Endothelial cell of umbilical vein (primary cell): ENCODE data around the gene DYNC1H1. TPM values are rescaled to one million over a fixed set of nuclear protein-coding genes. Genes with fewer than 3 reads are reported as not detected.

Source experiments
- BruUV-seq: library from RNA; stranded (reverse); fragments of 400-500 nt; replicated peaks from 2 replicates; lab custom pipeline; 2021; lab: Mats Ljungman, UMichigan
- CTCF ChIA-PET: fragments of 300-600, 350-600 bp; sonication (Branson Sonifier 250); formaldehyde crosslinking; loops from one replicate; lab custom pipeline; 2021; ENCODE audit warnings: antibody characterized with exemption, inconsistent platforms; lab: Charles Lee
- POLR2A ChIA-PET: fragments of 300-600, 350-600 bp; sonication (Branson Sonifier 250); formaldehyde crosslinking; loops from one replicate; lab custom pipeline; 2021; ENCODE audit warnings: antibody characterized with exemption, inconsistent platforms; lab: Charles Lee
- DNase-seq: peaks from one replicate; pipeline ENCODE4 v3.0.0-alpha.2; 2011; ENCODE audit warnings: low read depth, low spot score
- FAIRE-seq: peaks from 2 replicates; lab custom pipeline; 2011; peaks lifted over from hg19 to GRCh38; lab: Jason Lieb, UNC
- H2AFZ ChIP-seq: 2 replicates; pipeline ENCODE4 v1.6.0; 2012; ENCODE audit warnings: low read depth, low read length, control low read depth, inconsistent platforms
- H3K27ac ChIP-seq: 2 replicates; pipeline ENCODE4 v1.5.1; 2011; ENCODE audit warnings: low read depth, mild to moderate bottlenecking, control low read depth, low read length, moderate library complexity; ENCODE audit not compliant: insufficient read depth
- H3K27me3 ChIP-seq, 2 experiments: 2 replicates each; pipeline versions ENCODE4 v1.6.0 to v1.6.1; 2011; ENCODE audit warnings: low read length in 2 of 2, mixed read lengths in 1 of 2; ENCODE audit not compliant: control insufficient read depth in 2 of 2, insufficient read depth in 2 of 2
- H3K36me3 ChIP-seq, 2 experiments: 2 replicates in 1 of 2; 3 replicates in 1 of 2; pipeline ENCODE4 v1.5.1; 2011; ENCODE audit warnings: low read length in 2 of 2, mild to moderate bottlenecking in 1 of 2, moderate library complexity in 1 of 2; ENCODE audit not compliant: control insufficient read depth in 2 of 2, insufficient read depth in 2 of 2; ENCODE audit errors: extremely low read depth in 1 of 2
- H3K4me1 ChIP-seq: 3 replicates; pipeline ENCODE4 v1.5.1; 2011; ENCODE audit warnings: mild to moderate bottlenecking, low read length; ENCODE audit not compliant: control insufficient read depth, insufficient read depth; ENCODE audit errors: extremely low read depth
- H3K4me2 ChIP-seq: 2 replicates; pipeline ENCODE4 v1.6.1; 2011; ENCODE audit warnings: low read length, control low read depth, mixed read lengths; ENCODE audit not compliant: insufficient read depth
- H3K4me3 ChIP-seq, 3 experiments: fragments of 200-600 bp in 1 of 3; sonication (generic), shearing (Covaris generic) in 1 of 3; replicated peaks in 1 of 3; 2 replicates each; pipeline ENCODE4 v1.5.1; 2011 to 2016; ENCODE audit warnings: control low read depth in 3 of 3, low read length in 3 of 3, mild to moderate bottlenecking in 2 of 3, inconsistent platforms in 1 of 3, low read depth in 1 of 3, moderate library complexity in 1 of 3; ENCODE audit not compliant: insufficient read depth in 1 of 3
- H3K79me2 ChIP-seq: 2 replicates; pipeline ENCODE4 v1.6.0; 2012; ENCODE audit warnings: low read length, inconsistent platforms; ENCODE audit not compliant: control insufficient read depth, insufficient read depth
- H3K9ac ChIP-seq: replicated peaks from 2 replicates; pipeline ENCODE3; 2011; ENCODE audit warnings: low read length, control low read depth; ENCODE audit not compliant: insufficient read depth; ENCODE audit errors: extremely low read depth
- H3K9me1 ChIP-seq: replicated peaks from 3 replicates; pipeline ENCODE4 v1.6.0; 2011; ENCODE audit warnings: mild to moderate bottlenecking, low read length; ENCODE audit not compliant: control insufficient read depth, insufficient read depth; ENCODE audit errors: extremely low read depth
- H3K9me3 ChIP-seq: replicated peaks from 2 replicates; pipeline ENCODE4 v1.5.1; 2012; ENCODE audit warnings: low read length, inconsistent platforms; ENCODE audit not compliant: control insufficient read depth, insufficient read depth
- H4K20me1 ChIP-seq: replicated peaks from 2 replicates; pipeline ENCODE3; 2011; ENCODE audit warnings: mild to moderate bottlenecking, low read length; ENCODE audit not compliant: control insufficient read depth, insufficient read depth; ENCODE audit errors: extremely low read depth
- CTCF ChIP-seq, 2 donors: IDR thresholded peaks; 1 replicate in 1 of 2; 2 replicates in 1 of 2; pipeline ENCODE4 v1.5.1; 2011; ENCODE audit warnings: low read length in 2 of 2, mild to moderate bottlenecking in 2 of 2, moderate library complexity in 2 of 2, control low read depth in 1 of 2, inconsistent platforms in 1 of 2, low read depth in 1 of 2; ENCODE audit not compliant: insufficient read depth in 1 of 2; ENCODE audit errors: extremely low read depth in 1 of 2
- EZH2 ChIP-seq: IDR thresholded peaks from 2 replicates; pipeline ENCODE4 v1.6.1; 2012; ENCODE audit warnings: borderline replicate concordance, low read depth, mild to moderate bottlenecking, moderate library complexity, low read length, inconsistent platforms; ENCODE audit not compliant: severe bottlenecking
- FOS ChIP-seq: IDR thresholded peaks from 2 replicates; pipeline ENCODE4 v1.6.1; 2011; ENCODE audit warnings: mild to moderate bottlenecking, low read length, moderate library complexity, borderline replicate concordance; ENCODE audit not compliant: insufficient read depth
- GATA2 ChIP-seq: IDR thresholded peaks from 2 replicates; pipeline ENCODE4 v1.7.0; 2011; ENCODE audit warnings: low read depth, mild to moderate bottlenecking, moderate library complexity, mixed read lengths, low read length; ENCODE audit not compliant: insufficient read length, insufficient read depth
- JUN ChIP-seq: IDR thresholded peaks from 2 replicates; pipeline ENCODE4 v1.6.1; 2011; ENCODE audit warnings: borderline replicate concordance, low read depth; ENCODE audit not compliant: insufficient read length, insufficient read depth
- MYC ChIP-seq: IDR thresholded peaks from one replicate; pipeline ENCODE4 v1.6.1; 2011; ENCODE audit warnings: mild to moderate bottlenecking, low read depth, low read length
- POLR2A ChIP-seq: IDR thresholded peaks from 2 replicates; pipeline ENCODE4 v1.6.1; 2012; ENCODE audit warnings: low read depth, mild to moderate bottlenecking, control low read depth, low read length
- POLR2AphosphoS5 ChIP-seq: IDR thresholded peaks from 2 replicates; pipeline ENCODE4 v1.6.1; 2012; ENCODE audit warnings: low read depth, mild to moderate bottlenecking, control low read depth, low read length, moderate library complexity; ENCODE audit not compliant: insufficient read depth
- dilution Hi-C: fragments of 300-500 bp; cut with MboI; formaldehyde crosslinking; loops from one replicate; pipeline ENCODE4 v1.15.0; 2019; ENCODE audit warnings: low sequenced_read_pairs; ENCODE audit not compliant: extremely low pct_ligation_motif_present
- intact Hi-C: fragments of 100-400 bp; cut with micrococcal nuclease; formaldehyde crosslinking; loops from one replicate; pipeline ENCODE4 v1.10.0; 2022
- polyA plus RNA-seq, 4 experiments: library from polyadenylated mRNA; depleted of rRNA in 3 of 4; stranded (reverse) in 3 of 4; unstranded in 1 of 4; fragments of >200 nt; gene quantifications; 2 replicates each; pipeline versions ENCODE4 v1.2.1 to v1.2.3, GENCODE V29; 2011 to 2012; ENCODE audit warnings: missing spikeins in 1 of 4
- total RNA-seq: library from RNA; stranded (reverse); gene quantifications from 2 replicates; pipeline ENCODE4 v1.2.3, GENCODE V29; 2021
- TF ChIP-seq, protein P1 (sequence below): IDR thresholded peaks from 2 replicates; pipeline ENCODE4 v1.6.1; 2011; ENCODE audit not compliant: insufficient read depth, insufficient read length

The DYNC1H1 gene
- total and polyA plus RNA-seq, 2 donors (not counting 3 experiments of a cell fraction or from before 2014, with no cell fraction given): 254 to 648 TPM

DNA sequence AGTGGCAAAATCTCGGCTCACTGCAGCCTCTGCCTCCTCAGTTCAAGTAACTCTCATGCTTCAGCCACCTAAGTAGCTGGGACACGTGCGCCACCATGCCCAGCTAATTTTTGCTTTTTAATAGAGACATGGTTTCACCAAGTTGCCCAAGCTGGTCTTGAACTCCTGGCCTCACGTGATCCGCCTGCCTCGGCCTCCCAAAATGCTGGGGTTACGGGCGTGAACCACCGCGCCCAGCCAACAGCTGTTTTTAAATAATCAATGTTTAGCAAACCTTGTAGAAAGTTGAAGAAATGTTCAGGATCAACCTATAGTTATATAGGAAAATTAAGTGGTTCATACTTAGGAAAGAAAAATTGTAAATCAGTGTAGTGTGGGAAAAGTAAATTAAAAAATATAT lies 128.4 kb downstream of the DYNC1H1 start:
- intact Hi-C loops: loop anchor here (10.0 kb wide), 1 partner anchor 388 kb away; no protein-coding TSS in a partner anchor
- CTCF ChIA-PET: interaction anchor here (1.5 to 1.7 kb wide), 2 partner anchors 29 to 224 kb away, joined by 4 to 7 read pairs; no protein-coding TSS in a partner anchor

More for the DNA sequence above, 128.4 kb downstream of the DYNC1H1 start:
- no peaks in the 10 kb centered on the region for H3K9me3 ChIP-seq
- H3K79me2 ChIP-seq: no peaks in the 10 kb centered on the region
- TF ChIP-seq POLR2AphosphoS5 (no peak), FOS (no peak), POLR2A (no peak), GATA2 (no peak), MYC (no peak), EZH2 (no peak), JUN (no peak), CTCF (IDR thresholded peaks at IDR 0.05; ENCODE audit: extremely low read depth in 1 of 2, insufficient read depth in 1 of 2, low read depth in 1 of 2, low read length in 2 of 2) (no peak)
- TF ChIP-seq, protein P1, sequence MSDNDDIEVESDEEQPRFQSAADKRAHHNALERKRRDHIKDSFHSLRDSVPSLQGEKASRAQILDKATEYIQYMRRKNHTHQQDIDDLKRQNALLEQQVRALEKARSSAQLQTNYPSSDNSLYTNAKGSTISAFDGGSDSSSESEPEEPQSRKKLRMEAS: no peak
- no peak overlapping the region for H3K27ac ChIP-seq
- POLR2A ChIA-PET: no interaction called here
- dilution Hi-C loops: no loop called here
- H3K27me3 ChIP-seq: no peaks in the 10 kb centered on the region
- no peak overlapping the region for H3K4me2 ChIP-seq
- no peak for DNase-seq
- peaks cover 9% of the 10 kb centered on the region for H3K4me1 ChIP-seq
- FAIRE-seq: no peak
- no peaks in the 10 kb centered on the region for H3K36me3 ChIP-seq
- no peaks in the 10 kb centered on the region for H4K20me1 ChIP-seq
- no TSS peak for BruUV-seq
- no peak overlapping the region for H3K4me3 ChIP-seq
- no peak overlapping the region for H2AFZ ChIP-seq
- no peak overlapping the region for H3K9ac ChIP-seq
- H3K9me1 ChIP-seq: no peaks in the 10 kb centered on the region
